Measurements from ENCODE around the gene MSI2.

MSI2 gene

DNA sequence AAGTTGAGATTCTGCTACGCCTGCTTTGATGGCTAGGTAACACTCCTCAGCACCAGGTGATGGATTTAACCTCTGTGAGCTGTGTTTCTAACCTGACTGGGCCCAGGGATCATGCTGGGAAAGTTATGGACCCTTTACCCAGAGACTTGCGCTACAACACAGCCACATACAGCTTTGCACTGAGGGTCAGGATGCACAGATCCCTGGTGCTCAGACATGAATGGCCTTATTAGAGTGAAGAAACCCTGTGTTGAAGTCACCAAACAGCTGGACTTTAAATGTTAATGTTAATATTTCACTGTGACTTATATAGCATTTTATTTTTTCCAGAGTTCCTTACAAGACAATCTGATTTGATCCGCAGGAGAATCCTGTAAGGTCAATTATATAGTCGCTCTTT is 114.3 kb downstream of the MSI2 start:
- Histone ChIP-seq H3K36me3 (ENCODE audit: low read length) (peaks cover 3% of the 10 kb centered on the region), H3K27me3 (ENCODE audit: low read length) (no peaks in the 10 kb centered on the region), H3K4me3 (ENCODE audit: insufficient read depth, low read length, poor library complexity, severe bottlenecking) (no peak overlapping the region), H3K27ac (ENCODE audit: low read depth, low read length) (no peak overlapping the region), H3K9me2 (replicated peaks; ENCODE audit: insufficient read depth, low read length) (no peaks in the 10 kb centered on the region), H3K79me2 (ENCODE audit: insufficient read depth, low read length) (peaks cover 64% of the 10 kb centered on the region), H3F3A (ENCODE audit: insufficient read depth) (no peaks in the 10 kb centered on the region; the same call in 1 of the 2 replicates), H2AFZ (ENCODE audit: low read depth, low read length, severe bottlenecking) (no peak overlapping the region), H3K4me2 (ENCODE audit: low read depth, low read length, poor library complexity, severe bottlenecking) (no peak overlapping the region), H4K20me1 (ENCODE audit: low read depth, low read length) (no peaks in the 10 kb centered on the region), H3K9ac (ENCODE audit: low read length) (no peak overlapping the region), H3K9me3 (ENCODE audit: insufficient read depth, low read length) (peaks cover 6% of the 10 kb centered on the region)
- TF ChIP-seq EZH2phosphoT487 (conservative IDR thresholded peaks at IDR 0.05; ENCODE audit: low read length) = no peak
- TF ChIP-seq, protein P1, sequence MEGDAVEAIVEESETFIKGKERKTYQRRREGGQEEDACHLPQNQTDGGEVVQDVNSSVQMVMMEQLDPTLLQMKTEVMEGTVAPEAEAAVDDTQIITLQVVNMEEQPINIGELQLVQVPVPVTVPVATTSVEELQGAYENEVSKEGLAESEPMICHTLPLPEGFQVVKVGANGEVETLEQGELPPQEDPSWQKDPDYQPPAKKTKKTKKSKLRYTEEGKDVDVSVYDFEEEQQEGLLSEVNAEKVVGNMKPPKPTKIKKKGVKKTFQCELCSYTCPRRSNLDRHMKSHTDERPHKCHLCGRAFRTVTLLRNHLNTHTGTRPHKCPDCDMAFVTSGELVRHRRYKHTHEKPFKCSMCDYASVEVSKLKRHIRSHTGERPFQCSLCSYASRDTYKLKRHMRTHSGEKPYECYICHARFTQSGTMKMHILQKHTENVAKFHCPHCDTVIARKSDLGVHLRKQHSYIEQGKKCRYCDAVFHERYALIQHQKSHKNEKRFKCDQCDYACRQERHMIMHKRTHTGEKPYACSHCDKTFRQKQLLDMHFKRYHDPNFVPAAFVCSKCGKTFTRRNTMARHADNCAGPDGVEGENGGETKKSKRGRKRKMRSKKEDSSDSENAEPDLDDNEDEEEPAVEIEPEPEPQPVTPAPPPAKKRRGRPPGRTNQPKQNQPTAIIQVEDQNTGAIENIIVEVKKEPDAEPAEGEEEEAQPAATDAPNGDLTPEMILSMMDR (IDR thresholded peaks at IDR 0.05; ENCODE audit: insufficient read depth, low read length, poor library complexity, severe bottlenecking) = no peak

DNA sequence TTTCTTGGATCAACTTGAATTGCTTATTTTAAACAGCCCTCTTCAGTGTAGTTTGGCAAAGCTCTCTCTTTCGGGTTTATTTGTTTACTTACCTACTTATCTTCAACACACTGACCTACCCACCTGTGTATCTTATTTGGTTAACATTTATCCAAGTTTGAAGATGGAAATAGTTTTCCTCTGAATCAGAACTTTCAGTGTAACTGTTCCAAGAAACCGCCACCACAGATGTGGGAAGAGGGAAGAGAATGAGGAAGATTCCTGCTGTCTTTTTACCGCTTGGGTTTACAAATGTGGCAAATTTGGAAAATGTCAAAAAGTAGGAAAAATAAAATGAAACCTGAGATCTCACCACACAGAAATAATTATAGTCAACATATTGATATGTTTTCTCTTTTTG is 115.8 kb downstream of the MSI2 start:
- no peak overlapping the region for H3K4me3 ChIP-seq (ENCODE audit: insufficient read depth, low read length, poor library complexity, severe bottlenecking)
- no peak overlapping the region for H3K27ac ChIP-seq (ENCODE audit: low read depth, low read length)
- peaks cover 6% of the 10 kb centered on the region for H3K9me3 ChIP-seq (ENCODE audit: insufficient read depth, low read length)
- H3K4me2 ChIP-seq (ENCODE audit: low read depth, low read length, poor library complexity, severe bottlenecking) = no peak overlapping the region
- H3K9me2 ChIP-seq (replicated peaks; ENCODE audit: insufficient read depth, low read length) = no peaks in the 10 kb centered on the region
- H2AFZ ChIP-seq (ENCODE audit: low read depth, low read length, severe bottlenecking) = no peak overlapping the region
- no peak overlapping the region for H3K9ac ChIP-seq (ENCODE audit: low read length)
- H3K79me2 ChIP-seq (ENCODE audit: insufficient read depth, low read length) = peaks cover 49% of the 10 kb centered on the region
- no peaks in the 10 kb centered on the region; the same call in 1 of the 2 replicates for H3F3A ChIP-seq (ENCODE audit: insufficient read depth)
- no peaks in the 10 kb centered on the region for H3K27me3 ChIP-seq (ENCODE audit: low read length)
- no peak for TF ChIP-seq EZH2phosphoT487 (conservative IDR thresholded peaks at IDR 0.05; ENCODE audit: low read length)
- TF ChIP-seq, protein P1 (IDR thresholded peaks at IDR 0.05; ENCODE audit: insufficient read depth, low read length, poor library complexity, severe bottlenecking) = no peak
- no peaks in the 10 kb centered on the region for H4K20me1 ChIP-seq (ENCODE audit: low read depth, low read length)
- peaks cover 3% of the 10 kb centered on the region for H3K36me3 ChIP-seq (ENCODE audit: low read length)

DNA sequence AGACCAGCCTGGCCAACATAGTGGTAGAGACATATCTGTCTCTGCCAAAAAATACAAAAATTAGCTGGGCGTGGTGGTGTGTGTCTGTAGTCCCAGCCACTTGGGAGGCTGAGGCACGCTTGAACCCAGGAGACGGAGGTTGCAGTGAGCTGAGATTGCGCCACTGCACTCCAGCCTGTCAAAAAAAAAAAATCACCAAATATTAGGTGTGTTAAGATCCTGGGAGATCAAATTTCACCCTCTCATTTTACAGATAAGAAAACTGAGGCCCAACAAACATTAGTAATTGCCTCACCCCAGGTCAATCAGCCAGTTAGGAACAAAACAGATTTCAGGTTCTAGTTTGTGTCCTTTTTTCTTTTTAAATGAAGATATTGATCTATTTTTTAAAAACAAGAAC is 116.7 kb downstream of the MSI2 start:
- peaks cover 40% of the 10 kb centered on the region for H3K79me2 ChIP-seq (ENCODE audit: insufficient read depth, low read length)
- no peak overlapping the region for H3K4me2 ChIP-seq (ENCODE audit: low read depth, low read length, poor library complexity, severe bottlenecking)
- TF ChIP-seq, protein P1 (IDR thresholded peaks at IDR 0.05; ENCODE audit: insufficient read depth, low read length, poor library complexity, severe bottlenecking) = no peak
- no peak for TF ChIP-seq EZH2phosphoT487 (conservative IDR thresholded peaks at IDR 0.05; ENCODE audit: low read length)
- H3K36me3 ChIP-seq (ENCODE audit: low read length) = peaks cover 3% of the 10 kb centered on the region
- no peaks in the 10 kb centered on the region for H3K9me2 ChIP-seq (replicated peaks; ENCODE audit: insufficient read depth, low read length)
- no peak overlapping the region for H2AFZ ChIP-seq (ENCODE audit: low read depth, low read length, severe bottlenecking)
- H3K4me3 ChIP-seq (ENCODE audit: insufficient read depth, low read length, poor library complexity, severe bottlenecking) = no peak overlapping the region
- H3K9ac ChIP-seq (ENCODE audit: low read length) = no peak overlapping the region
- H3K27ac ChIP-seq (ENCODE audit: low read depth, low read length) = no peak overlapping the region
- H3K27me3 ChIP-seq (ENCODE audit: low read length) = no peaks in the 10 kb centered on the region
- no peaks in the 10 kb centered on the region; the same call in 1 of the 2 replicates for H3F3A ChIP-seq (ENCODE audit: insufficient read depth)
- H4K20me1 ChIP-seq (ENCODE audit: low read depth, low read length) = no peaks in the 10 kb centered on the region
- peaks cover 6% of the 10 kb centered on the region for H3K9me3 ChIP-seq (ENCODE audit: insufficient read depth, low read length)

All from SU-DHL-6 (cell line).